ENCODE data around the gene ZDHHC11B.

Gene ZDHHC11B

DNA sequence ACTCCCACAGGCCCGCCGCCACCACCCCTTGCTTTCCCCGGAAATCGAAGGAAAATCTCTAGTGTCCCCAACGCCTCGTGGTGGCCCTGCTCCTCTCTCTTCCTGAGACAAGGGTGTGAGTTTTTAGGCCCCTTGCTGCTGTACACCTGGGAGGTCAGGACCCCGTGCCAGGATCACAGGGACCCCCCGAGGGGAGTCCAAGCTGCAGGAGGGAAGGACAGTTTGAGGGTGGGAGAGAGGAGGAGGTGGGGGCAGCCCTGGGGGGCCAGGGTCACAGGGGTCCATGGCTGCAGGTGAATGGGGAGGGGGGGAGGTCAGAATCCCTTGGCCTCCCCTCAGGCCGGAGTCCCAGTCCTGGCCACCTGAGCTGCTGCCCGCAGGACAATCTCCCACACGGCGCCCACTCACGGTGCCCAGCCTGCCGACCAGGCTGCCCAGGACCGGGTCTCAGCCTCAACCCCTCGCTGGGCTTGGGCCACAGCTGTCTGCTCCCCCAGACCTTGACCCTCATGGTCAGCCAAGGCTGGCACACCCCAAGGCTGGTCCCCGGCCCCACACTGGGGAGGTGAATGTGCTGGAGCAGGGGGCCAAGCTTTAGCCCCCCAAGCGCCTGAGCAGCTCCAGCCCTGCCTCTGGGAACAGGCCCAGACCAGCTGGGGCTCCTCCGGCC, 111.2 kb downstream of the ZDHHC11B start:
- H4K8ac ChIP-seq (ENCODE audit: low read length), result no peak overlapping the region
- no peak overlapping the region for H2AK5ac ChIP-seq (ENCODE audit: low read length, severe bottlenecking)
- no peak overlapping the region for H2BK15ac ChIP-seq (ENCODE audit: low read depth, poor library complexity, severe bottlenecking)
- no peak overlapping the region for H3K23ac ChIP-seq (ENCODE audit: low read length in 2 of 2)
- no peak overlapping the region for H2AFZ ChIP-seq (ENCODE audit: low read depth, low read length)
- H3K4me1 ChIP-seq (ENCODE audit: control insufficient read depth, insufficient read depth, low read depth, low read length), result peaks cover 60% of the 10 kb centered on the region
- H2BK120ac ChIP-seq (ENCODE audit: low read depth, low read length), result no peak overlapping the region
- peak overlapping the region in 1 of 2 experiments; percentile 35 for H3K18ac ChIP-seq (ENCODE audit: low read depth in 1 of 2, low read length in 2 of 2)
- H2BK12ac ChIP-seq (ENCODE audit: low read length in 2 of 2), result no peak overlapping the region
- H3K27ac ChIP-seq (ENCODE audit: low read length, poor library complexity, severe bottlenecking), result no peak overlapping the region
- H2BK5ac ChIP-seq (ENCODE audit: low read depth, low read length, poor library complexity, severe bottlenecking), result no peak overlapping the region
- H3K4ac ChIP-seq (ENCODE audit: low read depth in 1 of 2, low read length in 2 of 2), result no peak overlapping the region
- peaks cover 8 to 52% of the 10 kb centered on the region in 2 experiments for H3K27me3 ChIP-seq (ENCODE audit: control insufficient read depth in 1 of 2, insufficient read depth in 1 of 2, low read length in 2 of 2)
- H3K79me1 ChIP-seq (replicated peaks; ENCODE audit: low read length, poor library complexity, severe bottlenecking), result no peaks in the 10 kb centered on the region
- H3K9ac ChIP-seq (ENCODE audit: low read length), result peak overlapping the region; percentile 89
- no peak overlapping the region for H3K14ac ChIP-seq (ENCODE audit: low read length in 2 of 2)
- H3K36me3 ChIP-seq (ENCODE audit: control insufficient read depth in 1 of 2, insufficient read depth in 2 of 2, low read depth in 1 of 2, low read length in 2 of 2), result peaks cover 0 to 12% of the 10 kb centered on the region in 2 experiments
- H4K91ac ChIP-seq (ENCODE audit: low read length), result peak overlapping the region; percentile 0
- no peak for DNase-seq
- no peaks in the 10 kb centered on the region for H3K9me3 ChIP-seq (ENCODE audit: control insufficient read depth, low read length)
- no peak overlapping the region for H3K4me3 ChIP-seq (ENCODE audit: insufficient read depth in 1 of 2, low read depth in 1 of 2, low read length in 2 of 2)
- no peak overlapping the region for H3K4me2 ChIP-seq (ENCODE audit: low read length, poor library complexity, severe bottlenecking)
- WGBS, result 69% methylated on average over 19 of the region's 19 CpGs

DNA sequence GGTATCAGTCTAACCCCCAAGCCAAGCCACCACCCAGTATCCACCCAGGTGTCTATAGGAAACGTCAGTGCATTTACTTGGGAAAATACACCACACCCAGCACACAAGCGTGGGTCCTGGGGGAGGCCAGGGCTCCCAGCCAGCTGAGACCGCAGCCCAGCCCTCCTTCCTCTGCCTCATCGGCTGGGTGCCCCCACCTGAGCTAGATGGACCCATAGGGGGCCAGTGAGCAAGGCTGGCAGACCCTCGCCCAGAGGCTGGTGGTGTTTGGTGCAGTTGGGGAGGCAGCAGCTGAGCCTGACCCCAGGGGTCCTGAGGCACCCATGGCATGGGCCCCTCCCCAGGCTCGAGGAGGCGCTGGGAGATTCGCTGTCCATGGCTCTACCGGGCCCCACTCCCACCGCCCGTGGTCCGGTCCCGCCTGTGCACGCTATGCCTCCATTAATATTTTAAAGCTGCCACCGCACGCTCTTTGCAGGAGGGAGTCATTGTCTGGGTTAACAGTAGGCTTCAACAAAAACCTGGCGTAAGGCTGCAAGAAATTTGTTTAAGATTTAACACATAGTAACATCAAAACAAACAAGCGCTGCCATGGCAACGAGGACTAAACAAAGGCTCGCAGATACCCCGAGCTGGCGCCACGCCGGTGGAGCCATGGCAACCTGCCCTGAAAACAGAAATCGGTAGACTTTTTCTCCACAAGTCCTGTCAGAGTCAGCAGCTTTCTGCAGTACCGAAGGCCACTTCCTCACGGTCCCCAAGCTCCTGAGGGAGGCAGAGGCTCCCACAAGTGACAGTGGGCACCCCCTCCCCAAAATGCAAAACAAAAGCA, 112.0 kb downstream of the ZDHHC11B start:
- no peak overlapping the region for H3K27ac ChIP-seq (ENCODE audit: low read length, poor library complexity, severe bottlenecking)
- WGBS, result 31% methylated on average over 23 of the region's 27 CpGs
- no peak overlapping the region for H2AFZ ChIP-seq (ENCODE audit: low read depth, low read length)
- H4K8ac ChIP-seq (ENCODE audit: low read length), result no peak overlapping the region
- H3K36me3 ChIP-seq (ENCODE audit: control insufficient read depth in 1 of 2, insufficient read depth in 2 of 2, low read depth in 1 of 2, low read length in 2 of 2), result peaks cover 0 to 14% of the 10 kb centered on the region in 2 experiments
- no peak overlapping the region for H3K4me2 ChIP-seq (ENCODE audit: low read length, poor library complexity, severe bottlenecking)
- H3K79me1 ChIP-seq (replicated peaks; ENCODE audit: low read length, poor library complexity, severe bottlenecking), result no peaks in the 10 kb centered on the region
- peak overlapping the region in 1 of 2 experiments; percentile 49 for H2BK12ac ChIP-seq (ENCODE audit: low read length in 2 of 2)
- H3K4ac ChIP-seq (ENCODE audit: low read depth in 1 of 2, low read length in 2 of 2), result no peak overlapping the region
- no peak overlapping the region for H2BK15ac ChIP-seq (ENCODE audit: low read depth, poor library complexity, severe bottlenecking)
- H3K4me1 ChIP-seq (ENCODE audit: control insufficient read depth, insufficient read depth, low read depth, low read length), result peaks cover 60% of the 10 kb centered on the region
- H2BK5ac ChIP-seq (ENCODE audit: low read depth, low read length, poor library complexity, severe bottlenecking), result no peak overlapping the region
- H3K14ac ChIP-seq (ENCODE audit: low read length in 2 of 2), result peak overlapping the region in 1 of 2 experiments; percentile 51
- H3K27me3 ChIP-seq (ENCODE audit: control insufficient read depth in 1 of 2, insufficient read depth in 1 of 2, low read length in 2 of 2), result peaks cover 8 to 52% of the 10 kb centered on the region in 2 experiments
- no peaks in the 10 kb centered on the region for H3K9me3 ChIP-seq (ENCODE audit: control insufficient read depth, low read length)
- peak; percentile 98 for DNase-seq
- H4K91ac ChIP-seq (ENCODE audit: low read length), result peak overlapping the region; percentile 43
- no peak overlapping the region for H2AK5ac ChIP-seq (ENCODE audit: low read length, severe bottlenecking)
- H3K18ac ChIP-seq (ENCODE audit: low read depth in 1 of 2, low read length in 2 of 2), result peak overlapping the region; percentile 17 to 50
- peak overlapping the region in 1 of 2 experiments; percentile 27 for H3K23ac ChIP-seq (ENCODE audit: low read length in 2 of 2)
- peak overlapping the region; percentile 89 for H3K9ac ChIP-seq (ENCODE audit: low read length)
- peak overlapping the region; percentile 15 for H2BK120ac ChIP-seq (ENCODE audit: low read depth, low read length)
- H3K4me3 ChIP-seq (ENCODE audit: insufficient read depth in 1 of 2, low read depth in 1 of 2, low read length in 2 of 2), result no peak overlapping the region

DNA sequence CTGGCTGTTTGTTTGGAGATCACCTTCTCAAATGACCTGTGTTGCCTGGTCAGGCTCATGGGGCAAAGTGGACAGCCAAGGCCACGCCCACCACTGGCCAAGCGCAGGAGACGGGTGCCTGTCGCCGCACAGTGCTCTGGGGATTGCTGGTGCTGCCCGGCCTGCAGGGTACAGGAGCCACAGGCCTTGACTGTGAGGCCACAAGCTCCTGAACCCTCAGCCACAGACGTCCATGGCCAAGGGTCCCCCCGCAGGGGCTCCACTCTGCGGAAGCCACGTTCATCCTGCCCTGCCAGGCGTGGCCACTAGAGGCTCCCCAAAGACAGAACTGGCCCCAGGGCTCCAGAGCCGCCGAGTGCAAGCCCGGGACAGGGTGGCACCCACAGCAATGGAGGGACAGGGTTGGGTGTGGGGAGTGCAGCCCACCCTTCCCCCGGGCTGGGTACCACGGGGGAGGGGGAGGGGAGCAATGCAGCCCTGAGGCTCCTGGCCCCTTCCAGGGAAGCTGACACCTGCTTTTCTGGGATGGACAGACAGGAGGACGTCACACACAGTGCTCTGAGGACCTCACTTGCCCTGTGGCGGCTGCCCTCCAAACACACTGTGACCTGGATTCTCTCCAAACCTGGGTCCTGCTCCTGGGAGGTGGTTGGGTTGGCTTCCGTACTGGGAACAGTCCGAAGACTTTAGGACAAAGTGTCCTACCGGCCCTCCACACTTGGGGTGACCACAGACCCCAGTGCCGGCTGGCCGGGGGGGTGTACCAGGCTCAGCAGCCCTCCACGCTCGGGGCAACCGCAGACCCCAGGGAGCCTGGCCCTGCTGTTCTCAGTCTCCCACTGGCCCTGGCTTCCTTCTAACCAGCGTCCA, 112.8 kb downstream of the ZDHHC11B start:
- Histone ChIP-seq H3K23ac (ENCODE audit: low read length in 2 of 2) (no peak overlapping the region), H4K8ac (ENCODE audit: low read length) (peak overlapping the region; percentile 40), H3K36me3 (ENCODE audit: control insufficient read depth in 1 of 2, insufficient read depth in 2 of 2, low read depth in 1 of 2, low read length in 2 of 2) (peaks cover 5 to 15% of the 10 kb centered on the region in 2 experiments), H2AFZ (ENCODE audit: low read depth, low read length) (no peak overlapping the region), H3K79me1 (replicated peaks; ENCODE audit: low read length, poor library complexity, severe bottlenecking) (no peaks in the 10 kb centered on the region), H3K4me3 (ENCODE audit: insufficient read depth in 1 of 2, low read depth in 1 of 2, low read length in 2 of 2) (peak overlapping the region in 1 of 2 experiments; percentile 76), H2BK15ac (ENCODE audit: low read depth, poor library complexity, severe bottlenecking) (no peak overlapping the region), H2BK120ac (ENCODE audit: low read depth, low read length) (peak overlapping the region; percentile 15), H4K91ac (ENCODE audit: low read length) (peak overlapping the region; percentile 69), H2BK12ac (ENCODE audit: low read length in 2 of 2) (no peak overlapping the region), H2AK5ac (ENCODE audit: low read length, severe bottlenecking) (no peak overlapping the region), H3K4me2 (ENCODE audit: low read length, poor library complexity, severe bottlenecking) (no peak overlapping the region), H3K9ac (ENCODE audit: low read length) (peak overlapping the region; percentile 89), H3K4ac (ENCODE audit: low read depth in 1 of 2, low read length in 2 of 2) (no peak overlapping the region), H3K4me1 (ENCODE audit: control insufficient read depth, insufficient read depth, low read depth, low read length) (peaks cover 63% of the 10 kb centered on the region), H3K27me3 (ENCODE audit: control insufficient read depth in 1 of 2, insufficient read depth in 1 of 2, low read length in 2 of 2) (peaks cover 8 to 48% of the 10 kb centered on the region in 2 experiments), H3K18ac (ENCODE audit: low read depth in 1 of 2, low read length in 2 of 2) (peak overlapping the region in 1 of 2 experiments; percentile 17), H2BK5ac (ENCODE audit: low read depth, low read length, poor library complexity, severe bottlenecking) (no peak overlapping the region), H3K27ac (ENCODE audit: low read length, poor library complexity, severe bottlenecking) (no peak overlapping the region), H3K9me3 (ENCODE audit: control insufficient read depth, low read length) (no peaks in the 10 kb centered on the region), H3K14ac (ENCODE audit: low read length in 2 of 2) (no peak overlapping the region)
- peak; percentile 81 for DNase-seq
- WGBS, result 52% methylated on average over 24 of the region's 27 CpGs

All from mesenchymal stem cell (in vitro differentiated cells and primary cell).